HG03521 (cell line): ENCODE results near the gene MZT1.

Experiments
- ATAC-seq: cut with Tn5 transposase; IDR thresholded peaks from one replicate; pipeline ENCODE4 v1.9.1; 2021; ENCODE audit warnings: mild to moderate bottlenecking, moderate library complexity; ENCODE audit not compliant: unreplicated experiment

MZT1 gene

GRCh38 chr13:72686766-72687165, 40.7 kb downstream of the MZT1 start:
- no peak for ATAC-seq

DNA sequence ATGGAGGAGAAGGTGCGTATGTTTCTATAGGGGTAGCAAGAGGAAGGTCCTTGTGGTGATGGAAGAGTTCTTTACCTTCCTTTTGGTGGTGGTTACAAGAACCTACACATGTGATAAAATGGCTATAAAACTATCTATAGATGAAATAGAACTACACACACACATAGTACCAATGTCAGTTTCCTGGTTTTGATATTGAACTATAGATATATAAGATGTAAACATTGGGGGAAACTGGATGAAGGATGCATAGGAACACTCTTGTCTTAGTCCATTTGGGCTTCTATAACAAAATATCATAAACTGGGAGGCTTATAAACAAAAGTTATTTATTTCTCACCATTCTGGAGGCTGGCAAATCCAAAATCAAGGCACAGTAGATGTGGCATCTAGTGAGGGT, 47.1 kb downstream of the MZT1 start:
- no peak for ATAC-seq

- ATAC-seq: no peak
Observed at GRCh38 chr13:72678312-72678711, 49.1 kb downstream of the MZT1 start.

- ATAC-seq: no peak
Observed at GRCh38 chr13:72677431-72677830, 50.0 kb downstream of the MZT1 start.

GRCh38 chr13:72666391-72666790, 61.0 kb downstream of the MZT1 start:
- ATAC-seq: no peak

DNA sequence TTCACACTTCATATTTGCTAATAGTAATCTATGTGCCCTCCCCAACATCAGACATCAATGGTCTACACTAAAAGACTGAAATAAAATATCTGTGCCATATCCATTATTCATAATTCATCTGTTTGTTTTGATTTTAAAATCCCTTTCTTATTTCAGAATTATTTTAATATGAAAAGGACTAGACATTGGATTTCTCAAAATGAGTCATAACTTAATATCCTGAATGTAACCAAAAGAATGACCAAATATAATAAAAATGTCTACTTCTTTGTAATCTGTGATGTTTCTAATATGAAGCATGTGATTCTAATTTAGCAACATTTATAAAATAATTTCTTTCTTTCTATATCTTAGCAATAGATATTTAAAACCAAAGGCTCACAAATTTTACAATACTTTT, 64.9 kb downstream of the MZT1 start:
- ATAC-seq: no peak
